ENCODE results near the gene JPH4. TPM values are rescaled to one million over a fixed set of nuclear protein-coding genes. Genes with fewer than 3 reads are reported as not detected.

The JPH4 gene
- total RNA-seq, 1 experiment from 2014 or later = 0.15 TPM

DNA sequence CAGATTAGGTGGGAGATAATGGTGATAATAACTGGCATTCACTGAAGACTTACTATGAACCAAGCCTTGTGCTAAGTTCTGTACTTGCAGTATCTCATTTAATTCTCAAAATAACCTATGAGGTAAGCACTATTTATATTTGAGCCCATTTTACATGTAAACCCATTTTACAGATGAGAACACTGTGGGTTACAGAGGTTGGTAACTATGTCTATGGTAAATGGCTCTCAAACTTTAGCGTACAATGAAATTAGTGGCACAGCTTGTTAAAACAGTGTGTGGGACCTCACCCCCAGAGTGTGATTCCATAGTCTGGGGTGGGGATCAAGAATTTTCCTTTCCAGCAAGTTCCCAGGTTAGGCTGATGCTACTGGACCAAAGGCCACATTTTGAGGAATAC is 22.2 kb upstream of the JPH4 start:
- TF ChIP-seq EZH2phosphoT487 (IDR thresholded peaks at IDR 0.05; ENCODE audit: borderline replicate concordance) (no peak), ELF1 (IDR thresholded peaks at IDR 0.05; ENCODE audit: borderline replicate concordance, low read depth) (no peak), CBX3 (IDR thresholded peaks at IDR 0.05; ENCODE audit: low read depth) (no peak), FOSL1 (IDR thresholded peaks at IDR 0.05; ENCODE audit: low read depth) (no peak), POLR2AphosphoS5 (IDR thresholded peaks at IDR 0.05; ENCODE audit: low read depth, low read length) (no peak), CEBPB (IDR thresholded peaks at IDR 0.05; ENCODE audit: low read depth) (no peak), RAD21 (IDR thresholded peaks at IDR 0.05; ENCODE audit: low read depth) (no peak), ZNF274 (IDR thresholded peaks at IDR 0.05; ENCODE audit: low read depth, low read length) (no peak)
- TF ChIP-seq, protein P1, sequence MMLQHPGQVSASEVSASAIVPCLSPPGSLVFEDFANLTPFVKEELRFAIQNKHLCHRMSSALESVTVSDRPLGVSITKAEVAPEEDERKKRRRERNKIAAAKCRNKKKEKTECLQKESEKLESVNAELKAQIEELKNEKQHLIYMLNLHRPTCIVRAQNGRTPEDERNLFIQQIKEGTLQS (IDR thresholded peaks at IDR 0.05) = no peak
- TF ChIP-seq, protein P2, sequence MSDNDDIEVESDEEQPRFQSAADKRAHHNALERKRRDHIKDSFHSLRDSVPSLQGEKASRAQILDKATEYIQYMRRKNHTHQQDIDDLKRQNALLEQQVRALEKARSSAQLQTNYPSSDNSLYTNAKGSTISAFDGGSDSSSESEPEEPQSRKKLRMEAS (IDR thresholded peaks at IDR 0.05) = no peak

DNA sequence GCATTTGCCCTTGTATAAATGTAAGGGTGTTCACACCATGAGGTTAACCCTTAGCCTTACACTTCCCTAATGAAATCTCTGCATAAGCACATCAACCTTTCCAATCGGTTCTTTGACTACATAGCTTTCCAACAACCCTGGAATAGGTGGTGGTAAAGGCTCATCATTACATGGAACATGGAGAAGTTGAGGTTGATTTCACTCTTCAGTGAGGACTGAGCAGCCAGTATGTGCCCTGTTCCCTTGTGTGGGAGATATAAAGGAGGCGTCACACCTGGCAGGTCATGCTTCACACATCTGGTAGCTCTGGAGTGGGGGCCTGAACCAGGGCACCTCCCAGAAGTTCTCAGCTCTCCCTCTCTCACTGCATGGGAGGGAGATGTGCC is 21.7 kb upstream of the JPH4 start:
- Histone ChIP-seq H3K4me3 (replicated peaks in 1 of 2; ENCODE audit: low read depth in 1 of 2, low read length in 2 of 2) (no peak overlapping the region), H3K27ac (ENCODE audit: low read depth, low read length) (no peak overlapping the region), H3K9me3 (ENCODE audit: control insufficient read depth in 1 of 2, insufficient read depth in 1 of 2, low read depth in 1 of 2, low read length in 2 of 2) (no peaks in the 10 kb centered on the region), H4K20me1 (ENCODE audit: insufficient read depth) (no peaks in the 10 kb centered on the region), H3K9ac (ENCODE audit: low read length) (no peak overlapping the region), H3K36me3 (ENCODE audit: control insufficient read depth in 1 of 2, insufficient read depth in 2 of 2, low read length in 2 of 2) (no peaks in the 10 kb centered on the region), H3K27me3 (ENCODE audit: insufficient read depth, low read length) (no peaks in the 10 kb centered on the region), H3K9me2 (ENCODE audit: insufficient read depth) (no peaks in the 10 kb centered on the region), H3K4me2 (ENCODE audit: low read length) (no peak overlapping the region), H3K79me2 (ENCODE audit: insufficient read depth, low read length) (no peaks in the 10 kb centered on the region), H3K4me1 (ENCODE audit: control insufficient read depth in 1 of 2, insufficient read depth in 2 of 2, low read length in 2 of 2) (peaks cover 0 to 6% of the 10 kb centered on the region in 2 experiments; a peak in 1 of 4 replicates), H2AFZ (ENCODE audit: low read depth, low read length, poor library complexity, severe bottlenecking) (no peak overlapping the region)
- CTCF ChIA-PET = interaction anchor here (1.7 kb wide), 1 partner anchor 11 kb away, joined by 8 read pairs; no protein-coding TSS in a partner anchor
- no peak for ATAC-seq
- no peak for DNase-seq (ENCODE audit: low read depth, low spot score)
- RAD21 ChIA-PET (ENCODE audit: low non-redundant PET in 1 of 2, low total read pairs in 2 of 2, uncharacterized antibody in 2 of 2, unreplicated experiment in 2 of 2) = no interaction called here
- intact Hi-C loops (cut with micrococcal nuclease) = no loop called here
- no TSS peak for BruUV-seq (replicated peaks)
- POLR2A ChIA-PET = no interaction called here
- TF ChIP-seq SIN3A (IDR thresholded peaks at IDR 0.05; ENCODE audit: low read depth) = no peak
- TF ChIP-seq CBX3 (IDR thresholded peaks at IDR 0.05; ENCODE audit: low read depth) = no peak
- no peak for TF ChIP-seq ZNF274 (IDR thresholded peaks at IDR 0.05; ENCODE audit: low read depth, low read length)
- TF ChIP-seq, protein P2 (IDR thresholded peaks at IDR 0.05) = no peak
- TF ChIP-seq, protein P1 (IDR thresholded peaks at IDR 0.05) = no peak
- TF ChIP-seq, protein P3, sequence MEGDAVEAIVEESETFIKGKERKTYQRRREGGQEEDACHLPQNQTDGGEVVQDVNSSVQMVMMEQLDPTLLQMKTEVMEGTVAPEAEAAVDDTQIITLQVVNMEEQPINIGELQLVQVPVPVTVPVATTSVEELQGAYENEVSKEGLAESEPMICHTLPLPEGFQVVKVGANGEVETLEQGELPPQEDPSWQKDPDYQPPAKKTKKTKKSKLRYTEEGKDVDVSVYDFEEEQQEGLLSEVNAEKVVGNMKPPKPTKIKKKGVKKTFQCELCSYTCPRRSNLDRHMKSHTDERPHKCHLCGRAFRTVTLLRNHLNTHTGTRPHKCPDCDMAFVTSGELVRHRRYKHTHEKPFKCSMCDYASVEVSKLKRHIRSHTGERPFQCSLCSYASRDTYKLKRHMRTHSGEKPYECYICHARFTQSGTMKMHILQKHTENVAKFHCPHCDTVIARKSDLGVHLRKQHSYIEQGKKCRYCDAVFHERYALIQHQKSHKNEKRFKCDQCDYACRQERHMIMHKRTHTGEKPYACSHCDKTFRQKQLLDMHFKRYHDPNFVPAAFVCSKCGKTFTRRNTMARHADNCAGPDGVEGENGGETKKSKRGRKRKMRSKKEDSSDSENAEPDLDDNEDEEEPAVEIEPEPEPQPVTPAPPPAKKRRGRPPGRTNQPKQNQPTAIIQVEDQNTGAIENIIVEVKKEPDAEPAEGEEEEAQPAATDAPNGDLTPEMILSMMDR (IDR thresholded peaks at IDR 0.05 in 2 of 3, conservative IDR thresholded peaks at IDR 0.05 in 1 of 3; ENCODE audit: borderline replicate concordance in 1 of 3, insufficient read depth in 1 of 3, low read depth in 2 of 3, low read length in 2 of 3) = no peak
- TF ChIP-seq EGR1 (IDR thresholded peaks at IDR 0.05; ENCODE audit: low read depth) = no peak
- TF ChIP-seq, protein P4, sequence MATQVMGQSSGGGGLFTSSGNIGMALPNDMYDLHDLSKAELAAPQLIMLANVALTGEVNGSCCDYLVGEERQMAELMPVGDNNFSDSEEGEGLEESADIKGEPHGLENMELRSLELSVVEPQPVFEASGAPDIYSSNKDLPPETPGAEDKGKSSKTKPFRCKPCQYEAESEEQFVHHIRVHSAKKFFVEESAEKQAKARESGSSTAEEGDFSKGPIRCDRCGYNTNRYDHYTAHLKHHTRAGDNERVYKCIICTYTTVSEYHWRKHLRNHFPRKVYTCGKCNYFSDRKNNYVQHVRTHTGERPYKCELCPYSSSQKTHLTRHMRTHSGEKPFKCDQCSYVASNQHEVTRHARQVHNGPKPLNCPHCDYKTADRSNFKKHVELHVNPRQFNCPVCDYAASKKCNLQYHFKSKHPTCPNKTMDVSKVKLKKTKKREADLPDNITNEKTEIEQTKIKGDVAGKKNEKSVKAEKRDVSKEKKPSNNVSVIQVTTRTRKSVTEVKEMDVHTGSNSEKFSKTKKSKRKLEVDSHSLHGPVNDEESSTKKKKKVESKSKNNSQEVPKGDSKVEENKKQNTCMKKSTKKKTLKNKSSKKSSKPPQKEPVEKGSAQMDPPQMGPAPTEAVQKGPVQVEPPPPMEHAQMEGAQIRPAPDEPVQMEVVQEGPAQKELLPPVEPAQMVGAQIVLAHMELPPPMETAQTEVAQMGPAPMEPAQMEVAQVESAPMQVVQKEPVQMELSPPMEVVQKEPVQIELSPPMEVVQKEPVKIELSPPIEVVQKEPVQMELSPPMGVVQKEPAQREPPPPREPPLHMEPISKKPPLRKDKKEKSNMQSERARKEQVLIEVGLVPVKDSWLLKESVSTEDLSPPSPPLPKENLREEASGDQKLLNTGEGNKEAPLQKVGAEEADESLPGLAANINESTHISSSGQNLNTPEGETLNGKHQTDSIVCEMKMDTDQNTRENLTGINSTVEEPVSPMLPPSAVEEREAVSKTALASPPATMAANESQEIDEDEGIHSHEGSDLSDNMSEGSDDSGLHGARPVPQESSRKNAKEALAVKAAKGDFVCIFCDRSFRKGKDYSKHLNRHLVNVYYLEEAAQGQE (IDR thresholded peaks at IDR 0.05; ENCODE audit: low read depth) = no peak

More for the DNA sequence above, 22.2 kb upstream of the JPH4 start:
- ChIA-PET CTCF (interaction anchor here (1.7 kb wide), 1 partner anchor 12 kb away, joined by 8 read pairs; no protein-coding TSS in a partner anchor), RAD21 (ENCODE audit: low non-redundant PET in 1 of 2, low total read pairs in 2 of 2, uncharacterized antibody in 2 of 2, unreplicated experiment in 2 of 2) (no interaction called here), POLR2A (no interaction called here)
- Histone ChIP-seq H3K79me2 (ENCODE audit: insufficient read depth, low read length) (no peaks in the 10 kb centered on the region), H3K4me3 (replicated peaks in 1 of 2; ENCODE audit: low read depth in 1 of 2, low read length in 2 of 2) (no peak overlapping the region), H3K4me1 (ENCODE audit: control insufficient read depth in 1 of 2, insufficient read depth in 2 of 2, low read length in 2 of 2) (peaks cover 0 to 6% of the 10 kb centered on the region in 2 experiments; a peak in 1 of 4 replicates), H3K9me3 (ENCODE audit: control insufficient read depth in 1 of 2, insufficient read depth in 1 of 2, low read depth in 1 of 2, low read length in 2 of 2) (no peaks in the 10 kb centered on the region), H3K27me3 (ENCODE audit: insufficient read depth, low read length) (no peaks in the 10 kb centered on the region), H3K27ac (ENCODE audit: low read depth, low read length) (no peak overlapping the region), H3K9me2 (ENCODE audit: insufficient read depth) (no peaks in the 10 kb centered on the region), H3K9ac (ENCODE audit: low read length) (no peak overlapping the region), H3K36me3 (ENCODE audit: control insufficient read depth in 1 of 2, insufficient read depth in 2 of 2, low read length in 2 of 2) (no peaks in the 10 kb centered on the region), H2AFZ (ENCODE audit: low read depth, low read length, poor library complexity, severe bottlenecking) (no peak overlapping the region), H3K4me2 (ENCODE audit: low read length) (no peak overlapping the region), H4K20me1 (ENCODE audit: insufficient read depth) (no peaks in the 10 kb centered on the region)
- ATAC-seq (no peak), DNase-seq (ENCODE audit: low read depth, low spot score) (no peak)
- intact Hi-C loops (cut with micrococcal nuclease) = no loop called here
- no TSS peak for BruUV-seq (replicated peaks)
